Stimulated activated naive CD8-positive, alpha-beta T cell treated with anti-CD3 and anti-CD28 coated beads, Interleukin-15, amount 100 ng/mL, for 72 hours (primary cell): ENCODE measurements around the gene TMEM236.
"Not testable (repeated sequence)": the region's sequence is repeated elsewhere in the genome, so short reads cannot be mapped to it uniquely, and the experiment has no call there.

ENCODE experiments used
- ATAC-seq: fragments of 150-1000 bp; cut with Tn5 transposase; 2 replicates; pipeline ENCODE4 v1.10.0; 2021; ENCODE audit warnings: mild to moderate bottlenecking, moderate library complexity
- DNase-seq, 2 donors: peaks; one replicate each; pipeline ENCODE4 v3.0.0; 2021 to 2022
- H3K27ac Mint-ChIP-seq, 2 donors: one replicate each; pipeline ENCODE4 v1.8.0; 2022; ENCODE audit warnings: mild to moderate bottlenecking in 2 of 2, mixed read lengths in 2 of 2, moderate library complexity in 2 of 2
- H3K27me3 Mint-ChIP-seq: one replicate; pipeline ENCODE4 v1.8.0; 2022; ENCODE audit warnings: mixed read lengths
- H3K4me1 Mint-ChIP-seq: one replicate; pipeline ENCODE4 v1.8.0; 2022; ENCODE audit warnings: mild to moderate bottlenecking, mixed read lengths
- H3K4me3 Mint-ChIP-seq, 2 donors: one replicate each; pipeline ENCODE4 v1.8.0; 2022; ENCODE audit warnings: mild to moderate bottlenecking in 2 of 2, mixed read lengths in 2 of 2, moderate library complexity in 1 of 2
- H3K9me3 Mint-ChIP-seq, 2 donors: one replicate each; pipeline ENCODE4 v1.8.0; 2022; ENCODE audit warnings: mixed read lengths in 2 of 2

Gene TMEM236

GRCh38 chr10:17751781-17752445 is at the start of gene TMEM236:
Gene TMEM236 (plus strand): TSS chr10:17752201. CDS start chr10:17752296, 95 bp downstream.
- Mint-ChIP-seq H3K9me3 (no peaks in the 10 kb centered on the region), H3K4me3 (no peak within 1 kb of the TSS), H3K27ac (no peak within 1 kb of the TSS), H3K4me1 (no peaks in the 10 kb centered on the region), H3K27me3 (no peaks in the 10 kb centered on the region)
- DNase-seq, result no peak
- no peak for ATAC-seq

- DNase-seq (no peak), ATAC-seq (no peak)
- peaks cover 7% of the 10 kb centered on the region for H3K4me1 Mint-ChIP-seq
- H3K9me3 Mint-ChIP-seq, result no peaks in the 10 kb centered on the region
- H3K4me3 Mint-ChIP-seq, result no peak overlapping the region
- H3K27me3 Mint-ChIP-seq, result no peaks in the 10 kb centered on the region
- peak overlapping the region in 1 of 2 donors; percentile 89 for H3K27ac Mint-ChIP-seq
Measured at GRCh38 chr10:17703706-17704105, 48.3 kb upstream of the TMEM236 start.

GRCh38 chr10:17708821-17709220 is 43.2 kb upstream of the TMEM236 start:
- no peaks in the 10 kb centered on the region for H3K27me3 Mint-ChIP-seq
- H3K9me3 Mint-ChIP-seq, result no peaks in the 10 kb centered on the region
- H3K4me1 Mint-ChIP-seq, result no peaks in the 10 kb centered on the region
- H3K4me3 Mint-ChIP-seq, result no peak overlapping the region
- H3K27ac Mint-ChIP-seq, result no peak overlapping the region
- no peak for ATAC-seq
- DNase-seq, result no peak

GRCh38 chr10:17709492-17709891 is 42.5 kb upstream of the TMEM236 start:
- Mint-ChIP-seq H3K27ac (peak overlapping the region in 1 of 2 donors; percentile 28), H3K4me3 (no peak overlapping the region)

GRCh38 chr10:17710181-17710580 is 41.8 kb upstream of the TMEM236 start:
- no peaks in the 10 kb centered on the region for H3K27me3 Mint-ChIP-seq
- no peaks in the 10 kb centered on the region for H3K9me3 Mint-ChIP-seq
- H3K27ac Mint-ChIP-seq, result no peak overlapping the region
- no peak for DNase-seq
- ATAC-seq, result no peak
- H3K4me3 Mint-ChIP-seq, result no peak overlapping the region
- no peaks in the 10 kb centered on the region for H3K4me1 Mint-ChIP-seq

More at GRCh38 chr10:17709492-17709891, 42.5 kb upstream of the TMEM236 start:
- Mint-ChIP-seq H3K9me3 (no peaks in the 10 kb centered on the region), H3K4me1 (no peaks in the 10 kb centered on the region), H3K27me3 (no peaks in the 10 kb centered on the region)
- ATAC-seq (no peak), DNase-seq (no peak)

GRCh38 chr10:17712053-17712452 is 39.9 kb upstream of the TMEM236 start:
- Mint-ChIP-seq H3K4me3 (no peak overlapping the region), H3K9me3 (no peaks in the 10 kb centered on the region), H3K27ac (no peak overlapping the region), H3K4me1 (no peaks in the 10 kb centered on the region), H3K27me3 (no peaks in the 10 kb centered on the region)
- ATAC-seq (no peak), DNase-seq (no peak)

GRCh38 chr10:17712717-17713471 is 39.1 kb upstream of the TMEM236 start:
- Mint-ChIP-seq H3K9me3 (no peaks in the 10 kb centered on the region), H3K4me3 (no peak overlapping the region), H3K27me3 (no peaks in the 10 kb centered on the region), H3K27ac (peak overlapping the region in 1 of 2 donors; percentile 85), H3K4me1 (no peaks in the 10 kb centered on the region)
- DNase-seq (no peak), ATAC-seq (no peak)

GRCh38 chr10:17713758-17714157 is 38.2 kb upstream of the TMEM236 start:
- Mint-ChIP-seq H3K27ac (peak overlapping the region in 1 of 2 donors; percentile 9), H3K9me3 (no peaks in the 10 kb centered on the region)

GRCh38 chr10:17716161-17716560 is 35.8 kb upstream of the TMEM236 start:
- no peak overlapping the region for H3K4me3 Mint-ChIP-seq
- H3K27me3 Mint-ChIP-seq, result no peaks in the 10 kb centered on the region
- H3K27ac Mint-ChIP-seq, result no peak overlapping the region
- H3K4me1 Mint-ChIP-seq, result no peaks in the 10 kb centered on the region
- no peaks in the 10 kb centered on the region for H3K9me3 Mint-ChIP-seq
- ATAC-seq, result no peak
- no peak for DNase-seq

More at GRCh38 chr10:17713758-17714157, 38.2 kb upstream of the TMEM236 start:
- no peaks in the 10 kb centered on the region for H3K4me1 Mint-ChIP-seq
- DNase-seq (no peak), ATAC-seq (no peak)
- no peak overlapping the region for H3K4me3 Mint-ChIP-seq
- H3K27me3 Mint-ChIP-seq, result no peaks in the 10 kb centered on the region

- ATAC-seq, H3K27me3 Mint-ChIP-seq, H3K4me1 Mint-ChIP-seq, DNase-seq, H3K27ac Mint-ChIP-seq, H3K9me3 Mint-ChIP-seq, H3K4me3 Mint-ChIP-seq: not testable (repeated sequence)
Measured at GRCh38 chr10:17722317-17723014, 29.5 kb upstream of the TMEM236 start.

GRCh38 chr10:17725703-17726102 is 26.3 kb upstream of the TMEM236 start:
- Mint-ChIP-seq H3K27ac (no peak overlapping the region), H3K4me3 (no peak overlapping the region), H3K9me3 (no peaks in the 10 kb centered on the region), H3K27me3 (no peaks in the 10 kb centered on the region), H3K4me1 (no peaks in the 10 kb centered on the region)
- no peak for ATAC-seq
- DNase-seq, result no peak

- Mint-ChIP-seq H3K9me3 (no peaks in the 10 kb centered on the region), H3K4me1 (no peaks in the 10 kb centered on the region), H3K27ac (no peak overlapping the region), H3K4me3 (no peak overlapping the region), H3K27me3 (no peaks in the 10 kb centered on the region)
- no peak for ATAC-seq
- no peak for DNase-seq
Measured at GRCh38 chr10:17729630-17730029, 22.4 kb upstream of the TMEM236 start.

- Mint-ChIP-seq H3K9me3 (no peaks in the 10 kb centered on the region), H3K4me1 (no peaks in the 10 kb centered on the region), H3K27ac (no peak overlapping the region), H3K27me3 (no peaks in the 10 kb centered on the region), H3K4me3 (no peak overlapping the region)
- DNase-seq, result no peak
- ATAC-seq, result no peak
Measured at GRCh38 chr10:17730667-17731066, 21.3 kb upstream of the TMEM236 start.

- Mint-ChIP-seq H3K4me3 (no peak overlapping the region), H3K4me1 (no peaks in the 10 kb centered on the region), H3K27ac (no peak overlapping the region), H3K9me3 (no peaks in the 10 kb centered on the region), H3K27me3 (no peaks in the 10 kb centered on the region)
- ATAC-seq (no peak), DNase-seq (no peak)
Measured at GRCh38 chr10:17731331-17732020, 20.5 kb upstream of the TMEM236 start.

GRCh38 chr10:17733620-17734019 is 18.4 kb upstream of the TMEM236 start:
- no peak for DNase-seq
- Mint-ChIP-seq H3K27me3 (no peaks in the 10 kb centered on the region), H3K9me3 (no peaks in the 10 kb centered on the region), H3K4me1 (no peaks in the 10 kb centered on the region), H3K27ac (no peak overlapping the region), H3K4me3 (no peak overlapping the region)
- ATAC-seq, result no peak
